Gastroesophageal sphincter (tissue), 3 donors: ENCODE data around the gene SERGEF.

Source experiments
- CTCF ChIP-seq, 4 experiments: fragments of 200-600 bp in 2 of 4; fragments of 450-650 bp in 2 of 4; sonication (generic) in 1 of 4; IDR thresholded peaks; one replicate each; pipeline ENCODE4 v1.5.1; 2017 to 2019; ENCODE audit warnings: antibody characterized with exemption in 4 of 4, mild to moderate bottlenecking in 2 of 4, moderate library complexity in 2 of 4
- EP300 ChIP-seq: sonication (generic); formaldehyde crosslinking; IDR thresholded peaks from one replicate; pipeline ENCODE4 v1.6.1; 2017; ENCODE audit warnings: antibody characterized with exemption, mild to moderate bottlenecking
- POLR2A ChIP-seq, 2 donors: fragments of 450-650 bp; IDR thresholded peaks; one replicate each; pipeline ENCODE4 v1.6.1; 2017; ENCODE audit warnings: antibody characterized with exemption in 2 of 2, mild to moderate bottlenecking in 2 of 2, moderate library complexity in 1 of 2

- TF ChIP-seq CTCF (IDR thresholded peaks at IDR 0.05) (no peak), EP300 (no peak), POLR2A (IDR thresholded peaks at IDR 0.05) (no peak)
Measured at GRCh38 chr11:17763244-17763643, 249.6 kb downstream of the SERGEF start.
